Activated naive CD8-positive, alpha-beta T cell treated with anti-CD3 and anti-CD28 coated beads for 36 hours (primary cell): Measurements from ENCODE around the gene LRRC8D. TPM values are rescaled to one million over a fixed set of nuclear protein-coding genes. Genes with fewer than 3 reads are reported as not detected.
A peak's percentile ranks its signal among the peaks of the same experiment; 100 is the strongest.

Experiments used
- DNase-seq: peaks from one replicate; pipeline ENCODE4 v3.0.0; 2021
- H3K27ac Mint-ChIP-seq: one replicate; pipeline ENCODE4 v1.8.0; 2022; ENCODE audit warnings: mild to moderate bottlenecking, moderate library complexity, mixed read lengths
- H3K27me3 Mint-ChIP-seq: one replicate; pipeline ENCODE4 v1.8.0; 2022; ENCODE audit warnings: mild to moderate bottlenecking, mixed read lengths
- H3K36me3 Mint-ChIP-seq: one replicate; pipeline ENCODE4 v1.8.0; 2021; ENCODE audit warnings: mild to moderate bottlenecking, mixed read lengths
- H3K4me1 Mint-ChIP-seq: one replicate; pipeline ENCODE4 v1.8.0; 2021; ENCODE audit warnings: mixed read lengths
- H3K4me3 Mint-ChIP-seq: one replicate; pipeline ENCODE4 v1.8.0; 2022; ENCODE audit warnings: mild to moderate bottlenecking, moderate library complexity, mixed read lengths
- H3K9me3 Mint-ChIP-seq: one replicate; pipeline ENCODE4 v1.8.0; 2022; ENCODE audit warnings: mixed read lengths
- total RNA-seq, 2 experiments: library from RNA; stranded (reverse); gene quantifications; one replicate each; pipeline ENCODE4 v1.2.3, GENCODE V29; 2021

The LRRC8D gene
- total RNA-seq, 2 experiments from 2014 or later, result 37.7 to 41.2 TPM

DNA sequence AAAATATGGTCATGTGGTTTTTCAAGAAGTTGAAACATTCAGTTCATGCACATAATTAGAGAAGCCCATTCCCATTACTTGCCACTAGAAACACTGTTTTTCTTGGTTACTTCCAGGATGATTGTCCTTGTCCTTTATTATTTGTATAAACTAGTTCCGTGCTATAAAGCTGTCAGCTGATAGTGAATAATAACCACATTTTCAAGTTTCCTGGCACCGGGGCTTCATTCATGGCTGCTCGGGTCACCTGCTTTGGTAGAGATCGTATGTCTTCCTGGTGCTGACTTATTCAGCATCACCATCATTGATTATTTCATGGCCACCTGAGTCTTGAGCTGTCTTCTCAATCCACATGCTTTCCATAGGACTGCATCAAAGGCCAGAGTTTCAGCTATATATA is 111.1 kb downstream of the LRRC8D start:
- Mint-ChIP-seq H3K4me1 (peaks cover 14% of the 10 kb centered on the region), H3K36me3 (peaks cover 57% of the 10 kb centered on the region), H3K27me3 (no peaks in the 10 kb centered on the region), H3K9me3 (peaks cover 2% of the 10 kb centered on the region), H3K27ac (no peak overlapping the region), H3K4me3 (no peak overlapping the region)
- DNase-seq, result no peak

DNA sequence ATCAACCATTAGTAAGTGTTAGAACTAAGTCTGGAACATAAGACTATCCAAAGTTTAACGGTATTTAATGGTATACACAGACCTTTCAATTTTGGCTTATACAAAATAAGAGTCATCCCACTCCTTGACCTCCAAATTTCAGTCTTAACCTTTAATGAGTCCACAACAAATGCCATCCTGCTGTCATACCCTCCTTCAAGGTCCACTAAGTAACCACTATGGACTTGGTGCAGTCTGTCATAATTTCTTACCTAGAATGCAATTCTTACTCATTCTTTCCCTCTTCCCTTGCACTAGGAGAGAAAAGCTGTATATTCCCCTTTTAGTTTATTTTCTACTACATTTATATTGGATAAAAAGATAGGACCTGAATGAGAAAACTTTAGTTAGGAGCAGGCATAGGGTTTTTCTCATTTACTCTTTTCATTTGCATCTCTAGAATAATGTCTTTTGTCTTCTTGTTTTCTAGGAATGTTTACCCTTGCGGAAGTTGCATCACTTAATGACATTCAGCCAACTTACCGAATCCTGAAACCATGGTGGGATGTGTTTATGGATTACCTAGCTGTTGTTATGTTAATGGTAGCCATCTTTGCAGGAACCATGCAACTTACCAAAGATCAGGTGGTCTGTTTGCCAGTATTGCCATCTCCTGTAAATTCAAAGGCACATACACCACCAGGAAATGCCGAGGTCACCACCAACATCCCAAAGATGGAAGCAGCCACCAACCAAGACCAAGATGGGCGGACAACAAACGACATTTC is 111.9 kb downstream of the LRRC8D start:
- peaks cover 2% of the 10 kb centered on the region for H3K9me3 Mint-ChIP-seq
- H3K4me1 Mint-ChIP-seq, result peaks cover 12% of the 10 kb centered on the region
- no peak overlapping the region for H3K27ac Mint-ChIP-seq
- DNase-seq, result no peak
- peaks cover 53% of the 10 kb centered on the region for H3K36me3 Mint-ChIP-seq
- H3K4me3 Mint-ChIP-seq, result no peak overlapping the region
- no peaks in the 10 kb centered on the region for H3K27me3 Mint-ChIP-seq

GRCh38 chr1:89934461-89934860 is 113.6 kb downstream of the LRRC8D start:
- no peak for DNase-seq
- Mint-ChIP-seq H3K27ac (no peak overlapping the region), H3K36me3 (peaks cover 51% of the 10 kb centered on the region), H3K27me3 (no peaks in the 10 kb centered on the region), H3K4me3 (no peak overlapping the region), H3K9me3 (peaks cover 2% of the 10 kb centered on the region), H3K4me1 (peaks cover 6% of the 10 kb centered on the region)

DNA sequence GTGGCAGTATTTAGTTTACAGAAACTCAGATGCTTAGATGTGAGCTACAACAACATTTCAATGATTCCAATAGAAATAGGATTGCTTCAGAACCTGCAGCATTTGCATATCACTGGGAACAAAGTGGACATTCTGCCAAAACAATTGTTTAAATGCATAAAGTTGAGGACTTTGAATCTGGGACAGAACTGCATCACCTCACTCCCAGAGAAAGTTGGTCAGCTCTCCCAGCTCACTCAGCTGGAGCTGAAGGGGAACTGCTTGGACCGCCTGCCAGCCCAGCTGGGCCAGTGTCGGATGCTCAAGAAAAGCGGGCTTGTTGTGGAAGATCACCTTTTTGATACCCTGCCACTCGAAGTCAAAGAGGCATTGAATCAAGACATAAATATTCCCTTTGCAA is 114.4 kb downstream of the LRRC8D start:
- Mint-ChIP-seq H3K4me1 (peaks cover 3% of the 10 kb centered on the region), H3K9me3 (peaks cover 2% of the 10 kb centered on the region), H3K4me3 (no peak overlapping the region), H3K27me3 (no peaks in the 10 kb centered on the region), H3K36me3 (peaks cover 55% of the 10 kb centered on the region), H3K27ac (no peak overlapping the region)
- no peak for DNase-seq

DNA sequence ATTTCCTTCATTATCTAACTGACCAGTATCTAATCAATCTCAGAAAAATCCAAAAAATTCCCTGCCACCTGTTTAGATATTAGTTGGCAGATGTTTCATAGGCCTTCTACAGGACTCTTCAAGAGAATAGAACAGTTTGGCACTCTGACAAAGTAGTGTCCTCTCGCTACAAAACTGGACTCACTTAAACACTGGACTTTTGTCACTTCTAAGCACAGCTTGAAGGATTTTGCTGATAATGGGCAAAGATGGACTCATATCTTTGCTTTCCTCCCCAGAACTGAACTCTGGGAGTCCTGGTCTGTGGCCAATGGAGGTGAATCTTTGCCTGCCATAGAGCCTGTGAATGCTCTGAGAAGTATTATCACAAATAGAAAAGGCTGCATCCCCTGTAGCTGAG is 115.9 kb downstream of the LRRC8D start:
- Mint-ChIP-seq H3K27ac (no peak overlapping the region), H3K27me3 (no peaks in the 10 kb centered on the region), H3K4me3 (no peak overlapping the region), H3K9me3 (no peaks in the 10 kb centered on the region), H3K36me3 (peaks cover 45% of the 10 kb centered on the region), H3K4me1 (no peaks in the 10 kb centered on the region)
- DNase-seq, result no peak

DNA sequence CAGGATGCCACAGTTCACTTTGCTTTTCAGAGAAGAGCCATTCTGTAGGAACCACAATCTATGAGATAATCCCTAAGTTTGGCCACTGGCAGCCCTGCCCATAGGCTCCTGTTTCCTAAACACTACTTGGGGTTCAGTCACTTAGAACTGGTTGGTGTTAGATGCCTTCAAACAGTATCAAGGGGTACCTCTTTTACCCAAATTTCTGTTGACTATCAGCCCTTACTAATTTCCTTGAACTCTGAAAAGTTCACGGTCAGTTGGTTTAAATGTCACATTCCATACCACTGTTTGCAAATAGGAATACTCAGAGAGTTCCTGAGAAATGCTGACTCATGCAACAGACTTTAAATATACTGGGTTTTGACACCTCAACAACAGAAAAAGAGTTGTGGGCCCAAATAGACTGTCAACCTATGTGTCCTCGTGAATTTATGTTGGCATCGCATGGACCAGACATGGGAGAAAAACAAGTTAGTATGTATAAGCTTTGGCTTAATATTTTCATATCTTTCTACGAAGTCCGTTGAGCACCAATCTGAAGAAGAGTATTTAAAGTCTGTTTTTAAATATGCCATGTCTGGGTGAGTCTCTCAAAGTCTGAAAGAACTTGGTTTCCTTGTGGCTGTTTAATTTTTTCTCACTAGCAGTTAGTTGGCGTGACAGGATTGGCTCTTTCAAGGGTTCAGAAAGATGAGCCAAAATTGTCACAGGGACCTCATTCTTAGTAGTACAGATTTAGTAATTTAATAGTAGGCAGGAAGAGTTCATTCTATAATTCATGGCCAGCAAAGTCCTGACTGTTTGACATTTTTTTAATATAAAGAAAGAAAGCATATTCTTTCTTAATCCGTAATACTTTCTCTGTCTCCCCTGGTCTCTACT is 117.6 kb downstream of the LRRC8D start:
- Mint-ChIP-seq H3K4me1 (no peaks in the 10 kb centered on the region), H3K9me3 (no peaks in the 10 kb centered on the region), H3K27ac (peak overlapping the region; percentile 29), H3K4me3 (no peak overlapping the region), H3K27me3 (no peaks in the 10 kb centered on the region), H3K36me3 (peaks cover 30% of the 10 kb centered on the region)
- no peak for DNase-seq

DNA sequence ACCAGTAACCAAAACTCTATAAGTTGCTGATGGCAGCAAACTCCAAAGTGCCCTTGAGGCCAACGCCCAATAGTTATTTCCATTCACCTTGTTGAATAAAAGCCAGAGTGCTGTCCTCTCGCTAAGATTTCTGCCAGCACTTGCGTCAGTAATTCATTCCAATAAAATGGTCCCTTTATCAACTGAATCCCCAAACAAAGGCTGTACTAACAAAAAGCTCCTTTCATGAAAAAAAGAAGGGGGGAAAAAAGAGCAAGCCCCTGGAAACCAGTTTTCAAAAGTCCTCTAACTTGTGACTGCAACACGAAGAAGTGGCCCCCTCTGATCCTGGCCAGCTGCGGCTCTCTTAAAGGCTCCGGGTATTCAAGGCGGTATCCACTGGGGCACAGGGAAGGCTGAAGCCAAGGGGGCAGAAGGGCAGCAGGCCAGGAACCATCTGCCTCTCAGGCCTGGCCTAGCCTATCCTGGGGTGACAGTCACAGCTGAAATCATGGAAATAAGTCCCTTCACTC is 118.3 kb downstream of the LRRC8D start:
- H3K27ac Mint-ChIP-seq, result no peak overlapping the region

GRCh38 chr1:89939693-89940438 is 119.0 kb downstream of the LRRC8D start:
- Mint-ChIP-seq H3K9me3 (no peaks in the 10 kb centered on the region), H3K27ac (no peak overlapping the region), H3K36me3 (peaks cover 17% of the 10 kb centered on the region), H3K4me3 (no peak overlapping the region), H3K27me3 (no peaks in the 10 kb centered on the region), H3K4me1 (no peaks in the 10 kb centered on the region)
- DNase-seq, result no peak

More for the DNA sequence above, 118.3 kb downstream of the LRRC8D start:
- Mint-ChIP-seq H3K27me3 (no peaks in the 10 kb centered on the region), H3K36me3 (peaks cover 23% of the 10 kb centered on the region), H3K9me3 (no peaks in the 10 kb centered on the region), H3K4me1 (no peaks in the 10 kb centered on the region), H3K4me3 (no peak overlapping the region)
- no peak for DNase-seq

DNA sequence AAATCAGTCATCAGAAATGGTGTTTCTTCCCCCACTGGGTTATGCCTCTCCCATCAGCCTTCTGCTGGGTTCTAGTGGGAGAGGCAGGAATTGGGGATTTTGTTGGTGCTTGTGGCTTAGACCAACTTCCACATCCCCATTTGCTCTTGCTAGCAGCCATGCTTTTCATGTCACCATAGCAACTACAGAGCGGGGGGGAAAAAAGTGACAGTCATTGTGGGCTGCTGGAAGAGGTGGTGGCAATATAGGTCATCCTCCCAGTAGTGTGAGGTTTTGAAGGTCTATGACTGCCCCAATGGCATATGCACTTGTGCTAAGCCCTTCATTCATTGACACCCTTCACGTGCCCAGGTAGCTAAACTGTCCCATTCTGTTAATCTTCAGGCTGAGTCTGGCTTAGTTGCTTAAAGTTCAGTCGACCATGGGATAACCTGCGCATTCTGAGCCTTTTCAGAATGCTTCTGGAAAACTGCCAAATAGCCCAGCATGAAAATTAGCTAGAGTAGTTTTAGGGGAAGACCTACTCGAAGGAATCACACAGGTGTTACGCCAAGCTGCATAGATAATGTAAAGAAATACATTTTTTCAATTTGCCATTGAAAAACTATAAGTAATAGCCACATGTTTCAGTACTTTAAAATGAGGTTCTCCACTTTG is 120.4 kb downstream of the LRRC8D start:
- Mint-ChIP-seq H3K27ac (no peak overlapping the region), H3K36me3 (peaks cover 12% of the 10 kb centered on the region), H3K4me1 (no peaks in the 10 kb centered on the region), H3K27me3 (no peaks in the 10 kb centered on the region), H3K9me3 (no peaks in the 10 kb centered on the region), H3K4me3 (no peak overlapping the region)
- DNase-seq, result peak; percentile 14

GRCh38 chr1:89942014-89942413 is 121.2 kb downstream of the LRRC8D start:
- Mint-ChIP-seq H3K4me1 (no peaks in the 10 kb centered on the region), H3K27me3 (no peaks in the 10 kb centered on the region), H3K36me3 (peaks cover 12% of the 10 kb centered on the region), H3K4me3 (no peak overlapping the region), H3K9me3 (no peaks in the 10 kb centered on the region), H3K27ac (no peak overlapping the region)
- no peak for DNase-seq

DNA sequence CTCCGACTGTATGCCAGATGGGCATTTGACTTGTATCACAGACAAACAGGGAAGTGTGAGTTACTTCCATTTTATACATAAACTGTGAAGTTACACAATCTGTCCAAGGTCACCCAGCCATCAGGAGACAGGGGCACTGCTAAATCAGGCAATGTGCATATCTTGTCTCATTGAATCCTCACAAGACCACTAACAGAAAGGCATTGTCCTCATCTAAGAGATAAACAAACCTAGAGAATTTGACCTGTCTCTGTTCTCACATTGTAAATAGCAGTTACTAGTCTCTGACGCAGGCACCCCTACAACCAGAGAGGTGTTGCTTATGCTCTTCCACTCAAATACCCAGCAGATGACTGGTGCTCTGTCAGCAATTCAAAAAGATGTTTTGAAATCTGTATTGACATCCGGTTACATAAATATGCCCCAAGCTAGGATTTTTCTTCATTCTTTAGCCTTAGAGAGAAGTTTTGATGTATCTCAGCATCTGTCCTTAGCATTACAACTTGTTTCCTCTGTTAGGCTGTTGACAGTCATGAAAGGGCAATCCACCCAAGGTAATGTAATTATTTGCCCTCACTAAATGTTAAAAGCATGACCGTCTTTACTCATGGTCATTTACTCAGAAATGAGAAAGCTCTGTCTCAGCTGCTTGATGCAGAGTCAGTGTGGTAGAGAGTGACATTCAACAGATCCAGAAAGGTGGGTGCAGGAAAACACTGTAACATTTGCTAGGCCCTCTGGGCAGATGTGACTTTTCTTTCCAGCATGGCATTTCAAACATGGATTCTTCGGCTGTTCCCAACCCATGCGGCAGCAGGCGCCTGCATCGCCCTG is 122.2 kb downstream of the LRRC8D start:
- no peak for DNase-seq
- H3K27me3 Mint-ChIP-seq, result no peaks in the 10 kb centered on the region
- no peak overlapping the region for H3K27ac Mint-ChIP-seq
- H3K36me3 Mint-ChIP-seq, result peaks cover 12% of the 10 kb centered on the region
- H3K4me3 Mint-ChIP-seq, result no peak overlapping the region
- no peaks in the 10 kb centered on the region for H3K4me1 Mint-ChIP-seq
- no peaks in the 10 kb centered on the region for H3K9me3 Mint-ChIP-seq

GRCh38 chr1:89943846-89944781 is 123.3 kb downstream of the LRRC8D start:
- Mint-ChIP-seq H3K27me3 (no peaks in the 10 kb centered on the region), H3K36me3 (peaks cover 8% of the 10 kb centered on the region), H3K4me1 (no peaks in the 10 kb centered on the region), H3K4me3 (no peak overlapping the region), H3K27ac (no peak overlapping the region), H3K9me3 (no peaks in the 10 kb centered on the region)
- DNase-seq, result no peak

DNA sequence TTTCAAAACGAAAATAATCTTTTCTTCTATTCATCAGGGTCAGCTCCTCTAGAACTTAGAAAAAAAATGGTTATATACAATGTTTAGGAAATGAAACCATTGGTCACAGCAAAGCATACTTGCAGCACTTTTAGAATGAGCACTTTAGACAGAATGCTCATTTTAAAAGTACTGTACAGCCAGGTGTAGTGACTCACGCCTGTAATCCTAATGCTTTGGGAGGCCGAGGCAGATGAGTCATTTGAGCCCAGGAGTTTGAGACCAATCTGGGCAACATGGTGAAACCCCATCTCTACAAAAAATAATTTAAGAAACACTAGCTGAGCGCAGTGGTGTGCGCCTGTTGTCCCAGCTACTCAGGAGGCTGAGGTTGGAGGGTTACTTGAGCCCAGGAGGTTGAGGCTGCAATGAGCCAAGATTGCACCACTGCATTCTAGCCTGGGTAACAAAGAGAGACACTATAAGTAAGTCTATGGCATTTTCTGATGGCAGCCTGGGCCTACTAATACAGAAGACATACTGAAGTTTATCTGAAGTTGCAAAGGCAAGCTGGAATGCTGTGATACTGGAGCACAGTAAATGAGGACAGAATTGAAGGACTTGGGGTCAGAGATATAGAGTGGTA is 125.1 kb downstream of the LRRC8D start:
- no peaks in the 10 kb centered on the region for H3K27me3 Mint-ChIP-seq
- H3K27ac Mint-ChIP-seq, result no peak overlapping the region
- DNase-seq, result no peak
- H3K36me3 Mint-ChIP-seq, result no peaks in the 10 kb centered on the region
- H3K4me3 Mint-ChIP-seq, result no peak overlapping the region
- no peaks in the 10 kb centered on the region for H3K4me1 Mint-ChIP-seq
- H3K9me3 Mint-ChIP-seq, result no peaks in the 10 kb centered on the region
